22Rv1 (cell line): ENCODE measurements around the gene NOXA1.

Experiments used
- CTCF ChIP-seq: fragments of 450-650 bp; IDR thresholded peaks from 2 replicates; pipeline ENCODE4 v1.5.1; 2017; ENCODE audit warnings: mild to moderate bottlenecking
- ZFX ChIP-seq: fragments of 450-650 bp; IDR thresholded peaks from 2 replicates; pipeline ENCODE4 v1.6.1; 2017; ENCODE audit warnings: antibody characterized with exemption, borderline replicate concordance

DNA sequence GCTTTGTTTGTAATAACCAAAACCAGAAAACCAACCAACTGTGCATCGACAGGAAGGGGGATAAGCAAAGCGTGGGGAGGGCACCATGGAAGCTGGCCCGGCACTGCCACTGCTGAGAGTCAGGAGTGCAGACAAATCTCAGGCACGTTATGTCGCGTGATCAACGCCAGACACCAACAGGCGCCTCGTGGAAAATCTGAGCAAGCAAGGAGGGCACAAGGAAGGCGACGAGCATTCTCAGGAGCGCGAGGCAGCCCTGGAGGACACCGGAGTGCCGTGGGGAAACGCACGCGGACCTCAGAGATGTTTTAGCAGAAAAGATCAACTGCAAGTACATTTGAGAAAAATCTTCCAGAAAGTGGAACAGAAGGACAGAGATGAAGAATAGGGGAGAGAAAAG is 51.1 kb downstream of the NOXA1 start:
- TF ChIP-seq CTCF (no peak), ZFX (no peak)
